Activated CD8-positive, alpha-beta memory T cell treated with anti-CD3 and anti-CD28 coated beads for 48 hours (primary cell): ENCODE data around the gene CMIP.

Source experiments
- DNase-seq, 3 experiments: peaks; one replicate each; pipeline ENCODE4 v3.0.0-alpha.2; 2020; ENCODE audit warnings: low read depth in 2 of 3, low spot score in 2 of 3

Gene CMIP

GRCh38 chr16:81650281-81650680 is 205.7 kb downstream of the CMIP start:
- no peak for DNase-seq

DNA sequence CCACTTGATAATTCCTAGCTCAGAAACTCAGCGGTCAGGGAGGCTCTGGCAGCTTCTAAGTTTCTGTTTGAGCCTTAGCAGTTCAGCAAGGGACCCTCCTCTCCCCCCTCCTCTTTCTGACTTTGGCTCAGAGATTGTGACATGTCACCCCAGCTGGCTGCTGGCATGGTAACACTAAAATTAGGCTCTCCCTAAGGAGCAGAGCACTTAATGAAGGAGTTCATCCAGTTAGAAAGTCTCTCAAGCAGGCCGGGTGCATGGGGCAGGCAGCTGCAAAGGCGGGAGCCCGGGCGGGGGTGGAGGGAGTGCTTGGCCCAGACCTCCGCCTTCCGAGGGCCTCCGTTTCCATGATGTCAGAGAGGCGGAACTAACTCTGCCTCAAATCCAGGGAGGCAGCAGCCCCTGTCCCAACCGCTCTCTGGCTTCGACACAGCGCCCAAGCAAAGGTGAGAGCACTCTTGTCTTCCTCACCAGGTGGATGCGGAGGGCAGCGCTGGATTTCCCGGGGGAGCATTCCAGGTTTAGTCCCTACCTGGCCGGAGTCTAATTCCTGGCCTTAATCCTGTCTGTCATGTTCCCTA is 206.5 kb downstream of the CMIP start:
- no peak for DNase-seq

- no peak for DNase-seq
These were observed 207.4 kb downstream of the CMIP start for GRCh38 chr16:81651758-81652718.

DNA sequence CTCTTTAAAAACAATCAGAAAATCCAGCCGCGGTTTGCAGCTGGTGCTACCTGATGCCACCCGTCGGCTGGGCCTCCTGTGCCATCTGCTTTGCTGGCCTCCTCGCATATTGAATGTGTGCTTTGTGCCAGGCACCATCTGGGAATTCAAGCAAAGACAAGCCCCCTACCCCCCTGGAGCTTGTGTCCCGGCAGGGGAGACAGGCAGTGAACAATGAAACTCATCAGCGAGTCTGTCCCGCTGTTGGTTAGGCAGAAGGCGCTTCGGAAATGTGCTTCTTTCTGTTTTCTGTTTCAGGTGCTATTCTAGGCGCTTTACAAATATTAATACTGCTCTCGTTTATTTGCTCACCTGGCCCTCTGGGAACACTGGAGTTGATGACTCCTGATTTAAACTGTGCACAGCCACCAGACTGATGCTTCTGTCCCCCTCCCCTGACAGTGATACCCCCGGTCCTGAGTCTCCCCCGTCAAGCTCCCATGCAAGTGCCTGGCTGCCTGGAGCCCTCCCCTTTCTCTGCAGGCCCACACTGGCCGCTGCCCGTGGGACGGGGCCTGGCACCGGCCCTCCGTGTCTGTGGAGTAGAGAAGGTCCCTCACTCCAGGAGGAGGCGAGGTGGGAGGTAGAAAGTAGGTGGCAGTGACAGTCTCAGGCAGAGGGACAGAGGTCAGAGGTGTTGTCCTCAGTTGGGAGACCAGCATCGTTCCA is 208.3 kb downstream of the CMIP start:
- DNase-seq = no peak

GRCh38 chr16:81654346-81654745 is 209.7 kb downstream of the CMIP start:
- no peak for DNase-seq

DNA sequence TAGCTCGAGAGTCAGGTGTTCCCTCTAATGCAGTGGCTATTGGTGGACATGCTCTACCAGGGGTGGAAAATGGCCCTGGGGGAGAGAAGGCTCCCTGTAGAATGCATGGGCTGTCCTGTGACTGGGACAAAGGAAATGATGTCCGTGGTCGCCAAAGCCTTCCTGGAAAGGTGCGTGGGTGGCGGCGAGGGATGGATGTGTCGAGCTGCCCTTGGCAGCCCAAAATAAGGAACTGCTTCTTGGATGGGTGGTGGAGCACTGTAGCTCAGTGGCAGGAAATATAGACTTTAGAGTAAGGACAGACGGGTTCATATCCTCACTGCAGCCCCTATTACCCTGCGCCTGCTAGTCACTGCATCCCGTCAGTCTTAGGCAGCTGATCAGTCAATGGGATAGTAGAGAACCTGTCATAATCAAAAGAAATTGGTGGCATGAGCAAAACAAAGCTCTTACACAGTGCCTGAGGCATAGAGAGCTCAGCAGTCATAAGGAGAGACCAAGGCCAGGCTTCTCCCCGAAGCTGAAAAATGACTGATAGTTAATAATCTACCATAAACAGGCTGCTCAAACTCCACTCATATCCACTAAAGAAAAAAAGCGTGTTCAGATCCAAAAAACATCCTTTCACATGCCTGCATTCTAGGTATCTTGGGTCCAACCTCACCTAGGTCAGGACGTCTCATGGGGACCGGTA is 211.0 kb downstream of the CMIP start:
- no peak for DNase-seq

- no peak for DNase-seq
These were observed 212.6 kb downstream of the CMIP start for GRCh38 chr16:81657224-81657623.

DNA sequence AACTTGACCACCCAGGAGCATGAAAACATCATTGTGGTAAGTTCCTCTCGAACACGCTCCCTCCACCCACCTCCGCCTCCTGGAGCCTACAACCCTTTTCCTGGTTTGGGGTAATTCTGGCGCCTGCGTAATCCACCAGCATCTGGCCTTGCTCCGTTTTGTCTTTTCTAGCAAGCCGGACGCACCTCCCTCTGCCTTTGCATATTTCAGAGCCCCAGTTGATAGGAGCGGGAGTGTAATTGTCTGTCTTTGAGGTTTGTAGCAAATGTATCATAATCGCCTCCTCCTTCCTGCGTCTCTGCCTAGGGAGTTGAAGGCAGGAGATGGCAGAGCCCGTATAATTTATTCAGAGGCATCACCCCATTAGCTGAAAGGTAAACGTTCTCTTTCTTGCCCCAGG is 213.2 kb downstream of the CMIP start:
- no peak for DNase-seq

DNA sequence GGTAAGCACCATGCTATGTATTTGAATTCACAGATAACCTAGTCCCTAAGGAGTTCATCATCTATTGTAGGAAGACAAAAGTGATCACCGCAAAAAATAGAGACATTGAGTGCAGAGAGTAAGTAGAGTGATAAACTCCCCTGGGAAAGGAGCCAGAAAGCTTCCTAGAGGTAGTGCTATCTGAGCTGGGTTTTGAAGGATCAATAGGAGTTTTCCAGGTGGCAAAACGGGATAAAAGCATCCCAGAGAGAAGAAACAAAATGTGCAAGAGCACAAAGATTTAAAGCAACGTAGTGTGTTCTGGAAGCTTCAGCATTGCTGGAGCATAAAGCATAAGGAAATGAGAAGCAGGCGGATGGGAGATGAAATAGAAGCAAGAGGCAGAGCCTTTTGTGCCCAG is 213.8 kb downstream of the CMIP start:
- DNase-seq = no peak

DNA sequence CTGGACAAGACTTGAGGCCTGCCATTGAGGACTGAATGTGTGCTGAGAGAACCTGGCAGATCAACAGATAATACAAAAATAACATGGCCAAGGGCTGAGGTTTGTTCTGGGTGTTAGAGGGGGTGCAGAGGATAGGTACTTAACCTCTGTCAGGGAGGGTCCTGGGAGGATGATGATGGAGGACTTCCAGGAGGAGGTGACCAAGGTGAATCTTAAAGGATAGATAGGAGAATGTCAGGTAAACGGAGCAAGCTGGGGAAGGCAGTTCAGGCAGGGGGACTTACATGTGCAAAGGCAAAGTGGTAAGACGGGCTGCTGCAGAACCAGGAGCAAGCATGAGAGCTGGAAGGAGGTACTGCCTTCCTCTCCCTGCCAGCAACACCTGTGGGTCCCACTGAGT is 214.6 kb downstream of the CMIP start:
- no peak for DNase-seq

DNA sequence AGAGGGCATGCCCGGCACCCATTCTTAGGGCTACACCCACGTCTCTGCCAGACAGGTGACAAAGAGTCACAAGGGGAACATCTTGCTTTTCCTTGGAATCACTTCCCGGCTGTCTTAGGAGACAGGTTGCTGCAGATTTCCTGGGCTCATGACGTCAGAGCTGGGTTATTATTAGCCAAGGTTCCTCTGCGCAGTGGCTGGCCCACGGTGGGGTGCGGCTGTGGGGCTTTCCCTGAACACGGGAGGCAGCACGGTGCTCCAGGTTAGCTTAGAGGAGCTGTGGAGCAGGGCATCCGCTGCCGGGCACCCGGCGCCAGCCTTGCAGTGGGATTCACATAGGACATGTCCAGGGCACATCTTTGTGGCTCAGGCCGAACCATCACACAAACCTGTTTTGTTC is 216.5 kb downstream of the CMIP start:
- DNase-seq = no peak

DNA sequence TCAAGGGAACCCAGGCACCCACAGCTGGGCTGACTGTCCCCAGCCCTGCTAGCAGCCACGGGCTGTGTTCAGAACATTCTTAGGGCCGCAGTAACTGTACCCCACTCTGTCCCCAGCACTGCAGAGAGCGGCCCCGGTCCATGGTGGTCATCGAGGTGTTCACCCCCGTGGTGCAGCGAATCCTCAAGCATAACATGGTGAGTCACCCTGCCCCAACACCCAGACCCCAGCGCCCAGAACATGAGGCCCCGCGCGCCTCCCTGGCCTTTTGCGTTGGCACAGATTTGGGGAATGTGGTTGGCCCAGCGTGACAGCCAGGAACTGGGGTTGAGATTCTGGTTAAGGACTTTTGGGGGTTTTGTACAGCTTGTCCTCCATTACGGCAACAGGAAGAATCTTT is 219.5 kb downstream of the CMIP start:
- DNase-seq = no peak

- no peak for DNase-seq
These were observed 221.0 kb downstream of the CMIP start for GRCh38 chr16:81665588-81665987.

DNA sequence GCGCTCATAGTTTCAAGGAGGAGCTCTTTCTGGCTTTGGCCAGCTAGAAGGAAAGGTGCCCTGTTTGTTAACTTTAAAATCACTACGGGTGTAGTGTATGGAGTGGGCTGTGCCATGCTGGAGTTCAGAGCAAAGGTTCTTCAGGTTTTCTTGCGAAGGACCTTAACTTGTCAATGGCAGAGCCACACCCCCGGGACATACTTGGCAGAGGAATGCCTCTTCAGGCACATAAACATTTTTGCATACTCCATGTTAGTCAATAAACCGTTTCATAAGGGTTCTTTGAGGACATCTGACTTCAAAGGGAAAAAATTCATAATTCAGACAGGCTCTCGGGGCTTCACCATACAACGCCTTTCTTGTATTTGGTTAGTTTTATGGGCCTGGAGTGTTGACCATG is 221.5 kb downstream of the CMIP start:
- DNase-seq = no peak

DNA sequence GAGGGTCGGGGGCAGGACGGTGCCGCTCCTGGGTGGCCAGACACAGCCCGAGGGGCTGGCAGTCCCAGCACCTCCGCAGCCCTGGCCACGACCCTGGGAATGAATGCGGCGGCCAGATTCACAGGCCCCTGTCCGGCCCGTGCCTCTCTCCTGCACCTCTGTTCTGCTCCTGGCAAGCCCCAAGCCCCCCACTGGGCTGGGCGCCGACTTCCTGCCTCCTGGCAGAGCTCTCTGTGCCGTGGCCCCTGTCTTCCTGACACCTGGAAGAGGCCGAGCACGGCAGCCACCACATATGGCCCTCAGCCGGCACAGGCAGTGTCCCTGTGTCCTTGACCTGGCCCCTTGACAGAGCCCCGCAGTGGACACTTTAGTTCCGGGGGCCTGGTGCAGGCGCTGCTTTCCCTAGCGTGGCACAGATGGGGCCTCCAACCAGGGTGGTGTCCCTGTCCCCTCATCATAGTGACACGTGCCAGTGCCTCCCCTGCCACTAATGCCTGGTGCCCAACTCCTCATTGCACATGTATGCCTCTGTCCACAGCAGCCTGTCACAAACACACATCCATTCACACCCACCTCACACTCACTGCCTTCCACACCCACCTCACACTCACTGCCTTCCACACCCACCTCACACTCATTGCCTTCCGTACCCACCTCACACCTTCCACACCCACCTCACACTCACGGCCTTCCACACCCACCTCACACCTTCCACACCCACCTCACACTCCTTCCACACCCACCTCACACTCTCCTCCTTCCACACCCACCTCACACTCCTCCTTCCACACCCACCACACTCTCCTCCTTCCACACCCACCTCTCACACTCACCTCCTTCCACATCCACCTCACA is 223.9 kb downstream of the CMIP start:
- DNase-seq = no peak

GRCh38 chr16:81669473-81670350 is 225.1 kb downstream of the CMIP start:
- no peak for DNase-seq

GRCh38 chr16:81671738-81672597 is 227.4 kb downstream of the CMIP start:
- no peak for DNase-seq

- no peak for DNase-seq
These were observed 228.8 kb downstream of the CMIP start for GRCh38 chr16:81673432-81673831.

- DNase-seq = no peak
These were observed 231.1 kb downstream of the CMIP start for GRCh38 chr16:81675662-81676061.
